ENCODE results near the gene FITM1. TPM values are rescaled to one million over a fixed set of nuclear protein-coding genes. Genes with fewer than 3 reads are reported as not detected.
A peak's percentile ranks its signal among the peaks of the same experiment; 100 is the strongest.

FITM1 gene
- total RNA-seq, 4 donors from 2014 or later, result 0.78 to 1.3 TPM; not detected in 2

- Histone ChIP-seq H3K4me3 (peak overlapping the region; percentile 76 to 97 (median 84)), H3K27ac (peak overlapping the region; percentile 89 to 99 (median 98)), H3K36me3 (peaks cover 0 to 31% (median 14%) of the 10 kb centered on the region in 3 donors), H3K9me3 (no peaks in the 10 kb centered on the region), H3K27me3 (no peaks in the 10 kb centered on the region), H3K4me1 (peaks cover 0 to 52% (median 29%) of the 10 kb centered on the region in 4 donors)
- WGBS, 2 donors, result 37 to 38% methylated on average over 12 to 13 of the region's 13 CpGs
- TF ChIP-seq POLR2A (IDR thresholded peaks at IDR 0.05) (no peak), CTCF (IDR thresholded peaks at IDR 0.05) (no peak), EP300 (IDR thresholded peaks at IDR 0.05) (no peak)
- no peak for DNase-seq (ENCODE audit: low spot score in 2 of 2)
These were observed 6.4 kb downstream of the FITM1 start for GRCh38 chr14:24136684-24137528.

- peaks cover 0 to 24% (median 14%) of the 10 kb centered on the region in 3 donors for H3K36me3 ChIP-seq
- H3K9me3 ChIP-seq, result no peaks in the 10 kb centered on the region
- TF ChIP-seq POLR2A (IDR thresholded peaks at IDR 0.05) (no peak), CTCF (IDR thresholded peaks at IDR 0.05) (no peak), EP300 (IDR thresholded peaks at IDR 0.05) (no peak)
- 78 to 82% methylated on average over 8 of the region's 8 CpGs for WGBS, 2 donors
- no peaks in the 10 kb centered on the region for H3K27me3 ChIP-seq
- no peak for DNase-seq (ENCODE audit: low spot score in 2 of 2)
- H3K27ac ChIP-seq, result peak overlapping the region in 2 of 4 donors; percentile 97 to 98
- no peak overlapping the region for H3K4me3 ChIP-seq
- peaks cover 0 to 60% (median 32%) of the 10 kb centered on the region in 4 donors for H3K4me1 ChIP-seq
These were observed 7.3 kb downstream of the FITM1 start for GRCh38 chr14:24137529-24138395.

GRCh38 chr14:24138396-24139271 is 8.2 kb downstream of the FITM1 start:
- Histone ChIP-seq H3K27me3 (no peaks in the 10 kb centered on the region), H3K4me1 (peaks cover 0 to 67% (median 32%) of the 10 kb centered on the region in 4 donors), H3K9me3 (no peaks in the 10 kb centered on the region), H3K4me3 (no peak overlapping the region), H3K36me3 (peaks cover 0 to 25% (median 14%) of the 10 kb centered on the region in 3 donors), H3K27ac (peak overlapping the region in 2 of 4 donors; percentile 91 to 97)
- TF ChIP-seq CTCF (IDR thresholded peaks at IDR 0.05), result no peak
- TF ChIP-seq EP300 (IDR thresholded peaks at IDR 0.05), result no peak
- no peak for TF ChIP-seq POLR2A (IDR thresholded peaks at IDR 0.05)
- WGBS, 2 donors, result 60 to 70% methylated on average over 13 of the region's 13 CpGs
- no peak for DNase-seq (ENCODE audit: low spot score in 2 of 2)

- WGBS, 2 donors, result 82 to 83% methylated on average over 9 of the region's 9 CpGs
- Histone ChIP-seq H3K4me1 (peaks cover 0 to 75% (median 32%) of the 10 kb centered on the region in 4 donors), H3K9me3 (no peaks in the 10 kb centered on the region), H3K36me3 (peaks cover 0 to 30% (median 14%) of the 10 kb centered on the region in 3 donors), H3K27ac (peak overlapping the region in 3 of 4 donors; percentile 89 to 97 (median 91)), H3K27me3 (no peaks in the 10 kb centered on the region), H3K4me3 (no peak overlapping the region)
- no peak for TF ChIP-seq CTCF (IDR thresholded peaks at IDR 0.05)
- TF ChIP-seq EP300 (IDR thresholded peaks at IDR 0.05), result no peak
- TF ChIP-seq POLR2A (IDR thresholded peaks at IDR 0.05), result no peak
- DNase-seq (ENCODE audit: low spot score in 2 of 2), result no peak
These were observed 8.9 kb downstream of the FITM1 start for GRCh38 chr14:24139272-24139934.
